Activated naive CD8-positive, alpha-beta T cell treated with anti-CD3 and anti-CD28 coated beads, Interleukin-2, amount 10 ng/mL, durations not matched to agents 7 days and 5 days (primary cell): ENCODE measurements around the gene SLFN5. TPM values are rescaled to one million over a fixed set of nuclear protein-coding genes. Genes with fewer than 3 reads are reported as not detected.
"Not testable (repeated sequence)": the region's sequence is repeated elsewhere in the genome, so short reads cannot be mapped to it uniquely, and the experiment has no call there.

Source experiments
- ATAC-seq: fragments of 150-1000 bp; cut with Tn5 transposase; one replicate; pipeline ENCODE4 v1.10.0; 2021; ENCODE audit warnings: low read depth, moderate library complexity
- POLR2A ChIA-PET: fragments of 350-600 bp; sonication (Branson Sonifier 250); formaldehyde crosslinking; loops from one replicate; lab custom pipeline; 2021; ENCODE audit warnings: antibody characterized with exemption; lab: Charles Lee
- DNase-seq: peaks from one replicate; pipeline ENCODE4 v3.0.0; 2021
- H3K27ac Mint-ChIP-seq: one replicate; pipeline ENCODE4 v1.8.0; 2022; ENCODE audit warnings: mild to moderate bottlenecking, mixed read lengths
- H3K27me3 Mint-ChIP-seq: one replicate; pipeline ENCODE4 v1.8.0; 2022; ENCODE audit warnings: mild to moderate bottlenecking, moderate library complexity, mixed read lengths
- H3K36me3 Mint-ChIP-seq: one replicate; pipeline ENCODE4 v1.8.0; 2021; ENCODE audit warnings: mild to moderate bottlenecking, mixed read lengths
- H3K4me1 Mint-ChIP-seq: one replicate; pipeline ENCODE4 v1.8.0; 2021; ENCODE audit warnings: mixed read lengths
- H3K4me3 Mint-ChIP-seq: one replicate; pipeline ENCODE4 v1.8.0; 2022; ENCODE audit warnings: mild to moderate bottlenecking, moderate library complexity, mixed read lengths
- H3K9me3 Mint-ChIP-seq: one replicate; pipeline ENCODE4 v1.8.0; 2021; ENCODE audit warnings: mixed read lengths
- total RNA-seq, 2 experiments: library from RNA; stranded (reverse); gene quantifications; one replicate each; pipeline ENCODE4 v1.2.3, GENCODE V29; 2021

The SLFN5 gene
- total RNA-seq, 2 experiments from 2014 or later, result 239 to 249 TPM

DNA sequence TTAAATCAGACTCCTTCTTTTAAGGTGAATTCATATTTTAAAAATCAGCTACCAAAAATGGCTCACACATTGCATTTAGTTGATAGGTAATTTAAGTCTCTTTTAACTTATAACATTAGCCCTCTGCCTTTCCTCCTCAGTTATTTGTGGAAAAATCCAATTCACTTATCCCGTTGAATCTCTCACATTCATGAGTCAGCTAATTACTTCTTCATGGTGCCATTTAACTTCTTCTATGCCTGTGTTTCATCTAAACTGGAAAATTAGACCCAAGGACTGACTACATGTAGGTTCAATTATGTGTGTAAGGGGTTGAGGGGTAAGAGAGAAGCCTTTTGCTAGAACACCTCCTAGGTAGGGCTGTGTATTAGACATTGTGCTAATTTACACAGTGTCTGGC, 18.4 kb upstream of the SLFN5 start:
- POLR2A ChIA-PET, result interaction anchor here (12.4 kb wide), 1 partner anchor 15 kb away, joined by 179 read pairs; the partner anchor contains the start of gene SLFN5
- no peak for DNase-seq
- no peak for ATAC-seq
- Mint-ChIP-seq H3K27me3 (no peaks in the 10 kb centered on the region), H3K9me3 (peaks cover 16% of the 10 kb centered on the region), H3K4me1 (peaks cover 16% of the 10 kb centered on the region), H3K36me3 (peaks cover 46% of the 10 kb centered on the region), H3K27ac (no peak overlapping the region), H3K4me3 (no peak overlapping the region)

DNA sequence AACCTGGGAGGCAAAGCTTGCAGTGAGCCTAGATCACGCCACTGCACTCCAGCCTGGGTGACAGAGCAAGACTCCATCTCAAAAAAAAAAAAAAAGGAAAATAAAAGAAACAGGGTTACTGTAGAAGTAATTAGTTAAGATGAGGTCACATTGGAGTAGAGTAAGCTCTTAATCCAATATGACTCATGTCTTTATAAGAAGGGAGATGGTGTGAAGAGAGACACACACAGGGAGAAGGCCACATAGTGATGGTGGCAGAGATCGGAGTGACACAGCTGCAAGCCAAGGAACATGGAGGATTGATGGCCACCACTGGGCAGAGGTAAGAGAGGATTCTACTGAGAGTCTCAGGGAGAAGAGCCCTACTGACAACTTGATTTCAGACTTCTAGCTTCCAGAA, 15.3 kb upstream of the SLFN5 start:
- no peak for ATAC-seq
- Mint-ChIP-seq H3K4me1 (peaks cover 22% of the 10 kb centered on the region), H3K27me3 (no peaks in the 10 kb centered on the region), H3K36me3 (peaks cover 47% of the 10 kb centered on the region), H3K4me3 (no peak overlapping the region), H3K9me3 (peaks cover 21% of the 10 kb centered on the region), H3K27ac (no peak overlapping the region)
- DNase-seq, result no peak
- POLR2A ChIA-PET, result interaction anchor here (0.7 to 12.4 kb wide), 3 partner anchors 9 to 60 kb away, joined by 3 to 179 read pairs (median 13); partner anchors contain the start of gene SLFN5

DNA sequence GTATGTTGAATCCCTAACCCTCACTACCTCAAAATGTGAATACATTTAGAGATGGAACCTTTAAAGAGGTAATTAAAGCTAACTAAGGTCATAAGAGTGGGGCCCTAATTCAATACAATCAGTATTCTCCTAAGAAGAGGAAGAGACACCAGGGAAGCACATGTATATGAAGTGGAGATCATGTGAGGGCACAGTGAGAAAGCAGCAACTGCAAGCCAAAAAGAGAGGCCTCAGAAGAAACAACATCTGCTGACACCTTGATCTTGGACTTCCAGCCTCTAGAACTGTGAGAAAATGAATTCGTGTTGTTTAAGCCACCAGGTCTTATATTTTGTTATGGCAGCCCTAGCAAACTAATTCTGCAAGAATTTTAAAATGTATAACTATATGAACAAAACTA, 13.2 kb upstream of the SLFN5 start:
- no peak overlapping the region for H3K4me3 Mint-ChIP-seq
- DNase-seq (no peak), ATAC-seq (no peak)
- peaks cover 16% of the 10 kb centered on the region for H3K9me3 Mint-ChIP-seq
- H3K4me1 Mint-ChIP-seq, result peaks cover 21% of the 10 kb centered on the region
- H3K27ac Mint-ChIP-seq, result no peak overlapping the region
- no peaks in the 10 kb centered on the region for H3K27me3 Mint-ChIP-seq
- POLR2A ChIA-PET, result no interaction called here
- peaks cover 37% of the 10 kb centered on the region for H3K36me3 Mint-ChIP-seq

DNA sequence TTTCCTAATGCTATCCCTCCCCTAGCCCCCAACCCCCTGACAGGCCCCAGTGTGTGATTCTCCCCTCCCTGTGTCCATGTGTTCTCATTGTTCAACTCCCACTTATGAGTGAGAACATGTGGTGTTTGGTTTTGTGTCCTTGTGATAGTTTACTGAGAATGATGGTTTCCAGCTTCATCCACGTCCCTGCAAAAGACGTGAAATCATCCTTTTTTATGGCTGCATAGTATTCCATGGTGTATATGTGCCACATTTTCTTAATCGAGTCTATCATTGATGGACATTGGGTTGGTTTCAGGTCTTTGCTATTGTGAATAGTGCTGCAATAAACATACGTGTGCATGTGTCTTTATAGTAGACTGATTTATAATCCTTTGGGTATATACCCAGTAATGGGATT, 8.6 kb upstream of the SLFN5 start:
- DNase-seq, H3K4me3 Mint-ChIP-seq, ATAC-seq, H3K27me3 Mint-ChIP-seq: not testable (repeated sequence)
- H3K9me3 Mint-ChIP-seq, result peaks cover 12% of the 10 kb centered on the region
- POLR2A ChIA-PET, result interaction anchor here (0.6 to 3.1 kb wide), 3 partner anchors 8 to 204 kb away, joined by 4 to 27 read pairs (median 6); partner anchors contain the start of gene SLFN5
- peak overlapping the region; percentile 26 for H3K27ac Mint-ChIP-seq
- H3K36me3 Mint-ChIP-seq, result peaks cover 51% of the 10 kb centered on the region
- H3K4me1 Mint-ChIP-seq, result peaks cover 57% of the 10 kb centered on the region

DNA sequence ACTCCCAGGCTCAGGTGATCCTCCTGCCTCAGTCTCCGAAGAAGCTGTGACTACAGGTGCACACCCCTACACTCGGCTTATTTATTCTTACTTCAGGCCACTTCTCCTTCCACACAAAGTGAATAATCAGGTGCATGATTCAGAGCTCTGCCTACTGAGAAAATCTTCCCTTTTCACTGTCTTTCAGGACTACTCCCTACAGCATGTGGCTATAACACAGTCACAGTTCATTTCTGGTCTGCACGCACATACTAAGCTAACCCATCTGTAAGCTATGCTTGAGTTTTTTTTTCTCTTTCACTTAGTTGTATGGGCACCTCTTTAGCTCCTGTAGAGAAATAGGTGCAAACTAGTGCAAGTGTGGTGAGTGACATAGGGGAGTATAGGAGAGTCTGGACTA, 7.6 kb upstream of the SLFN5 start:
- peak overlapping the region; percentile 56 for H3K27ac Mint-ChIP-seq
- peaks cover 50% of the 10 kb centered on the region for H3K36me3 Mint-ChIP-seq
- H3K4me3 Mint-ChIP-seq, result peak overlapping the region; percentile 5
- H3K9me3 Mint-ChIP-seq, result peaks cover 6% of the 10 kb centered on the region
- peaks cover 57% of the 10 kb centered on the region for H3K4me1 Mint-ChIP-seq
- H3K27me3 Mint-ChIP-seq, result no peaks in the 10 kb centered on the region
- no peak for DNase-seq
- POLR2A ChIA-PET, result interaction anchor here (0.9 to 10.5 kb wide), 5 partner anchors 8 to 64 kb away, joined by 3 to 179 read pairs (median 4); no protein-coding TSS in a partner anchor
- ATAC-seq, result peak; percentile 8

DNA sequence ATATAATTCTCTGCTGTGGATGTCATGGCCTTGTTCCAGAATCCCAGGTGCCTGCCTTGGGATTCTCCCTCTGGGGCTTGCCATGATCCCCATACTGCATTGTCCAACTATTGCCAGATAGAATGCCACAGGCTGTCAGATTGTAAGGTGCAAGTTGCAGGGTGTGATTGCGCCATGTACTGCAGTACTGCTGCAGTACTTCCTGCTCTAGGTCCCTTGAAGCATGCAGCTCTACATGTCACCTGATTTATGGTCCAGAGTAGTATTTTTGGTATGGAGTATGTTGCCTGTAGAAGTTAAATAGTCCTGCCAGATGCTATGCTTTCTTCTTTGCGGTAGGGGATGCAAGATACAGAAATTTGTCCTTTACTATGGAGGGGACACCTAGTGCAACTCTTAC, 7.0 kb upstream of the SLFN5 start:
- Mint-ChIP-seq H3K36me3 (peaks cover 44% of the 10 kb centered on the region), H3K27ac (peak overlapping the region; percentile 56), H3K27me3 (no peaks in the 10 kb centered on the region), H3K4me3 (peak overlapping the region; percentile 5), H3K4me1 (peaks cover 55% of the 10 kb centered on the region), H3K9me3 (peaks cover 1% of the 10 kb centered on the region)
- POLR2A ChIA-PET, result interaction anchor here (0.9 to 10.5 kb wide), 5 partner anchors 8 to 65 kb away, joined by 3 to 179 read pairs (median 4); no protein-coding TSS in a partner anchor
- ATAC-seq (peak; percentile 73), DNase-seq (no peak)

DNA sequence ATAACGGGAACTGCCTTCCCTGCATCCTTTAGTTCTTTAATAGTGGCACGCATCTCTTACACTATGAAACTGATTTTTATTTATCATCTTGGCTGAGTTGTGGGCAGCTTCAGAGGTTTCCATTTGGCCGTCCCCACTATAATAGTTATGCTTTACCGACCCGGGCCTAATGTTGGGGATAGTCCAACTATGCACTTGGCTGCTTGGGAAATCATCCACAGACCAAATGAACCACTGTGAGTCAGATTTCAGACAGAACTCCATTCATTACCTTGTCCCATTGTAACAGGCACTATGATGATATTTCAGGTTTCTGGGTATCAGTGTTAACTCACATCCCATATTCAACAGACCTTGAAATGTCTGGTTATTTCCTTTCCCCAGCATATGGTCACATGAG, 6.1 kb upstream of the SLFN5 start:
- Mint-ChIP-seq H3K4me1 (peaks cover 54% of the 10 kb centered on the region), H3K27ac (no peak overlapping the region), H3K27me3 (no peaks in the 10 kb centered on the region), H3K9me3 (no peaks in the 10 kb centered on the region), H3K4me3 (no peak overlapping the region), H3K36me3 (peaks cover 45% of the 10 kb centered on the region)
- ATAC-seq (no peak), DNase-seq (no peak)
- POLR2A ChIA-PET, result interaction anchor here (1.1 to 10.5 kb wide), 4 partner anchors 14 to 300 kb away, joined by 3 to 296 read pairs (median 176); partner anchors contain the start of genes NLE1 and SLFN12L

DNA sequence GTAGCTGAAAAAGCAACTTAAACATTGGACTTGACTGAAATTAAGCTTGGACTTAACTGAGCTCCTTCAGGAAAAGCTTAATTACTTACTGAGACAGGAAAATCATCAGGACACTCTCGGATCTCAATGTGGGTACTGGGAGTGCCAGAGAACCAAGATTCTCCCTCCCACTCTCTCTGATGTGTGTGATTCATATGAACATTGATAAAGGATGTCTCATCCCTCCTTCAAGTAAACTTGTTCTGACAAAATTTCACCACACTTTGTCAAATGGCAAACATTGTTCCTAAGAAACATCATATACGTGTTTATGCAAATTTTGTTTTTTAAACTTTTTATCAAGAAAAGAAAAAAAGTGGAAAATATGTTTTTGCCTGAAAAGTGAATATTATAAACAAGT, 4.1 kb upstream of the SLFN5 start:
- POLR2A ChIA-PET, result interaction anchor here (0.6 to 10.5 kb wide), 6 partner anchors 16 to 298 kb away, joined by 3 to 296 read pairs (median 88); partner anchors contain the start of gene SLFN12L
- no peak for DNase-seq
- H3K4me3 Mint-ChIP-seq, result peak overlapping the region; percentile 99
- no peaks in the 10 kb centered on the region for H3K9me3 Mint-ChIP-seq
- no peaks in the 10 kb centered on the region for H3K27me3 Mint-ChIP-seq
- H3K4me1 Mint-ChIP-seq, result peaks cover 53% of the 10 kb centered on the region
- peak overlapping the region; percentile 98 for H3K27ac Mint-ChIP-seq
- no peak for ATAC-seq
- H3K36me3 Mint-ChIP-seq, result peaks cover 52% of the 10 kb centered on the region

DNA sequence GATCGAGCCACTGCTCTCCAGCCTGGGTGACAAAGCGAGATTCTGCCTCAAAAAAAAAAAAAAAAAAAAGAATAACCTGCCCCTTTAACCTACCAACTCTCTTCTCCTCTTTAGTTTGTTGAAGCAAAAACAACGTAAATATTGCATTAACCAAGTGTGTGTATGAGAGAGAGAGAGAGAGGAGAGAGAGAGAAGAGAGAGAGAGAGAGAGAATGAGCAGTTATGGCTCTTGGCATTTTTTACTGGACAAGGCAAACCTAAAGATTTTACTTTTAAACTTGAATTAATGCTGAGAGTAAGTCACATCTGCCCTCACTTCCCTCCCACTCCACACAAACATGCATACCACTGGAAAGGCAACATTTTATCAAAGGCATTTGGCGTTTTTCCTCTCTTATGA, 3.0 kb upstream of the SLFN5 start:
- peaks cover 58% of the 10 kb centered on the region for H3K36me3 Mint-ChIP-seq
- H3K27ac Mint-ChIP-seq, result peak overlapping the region; percentile 98
- no peaks in the 10 kb centered on the region for H3K27me3 Mint-ChIP-seq
- ATAC-seq (no peak), DNase-seq (no peak)
- peak overlapping the region; percentile 99 for H3K4me3 Mint-ChIP-seq
- H3K4me1 Mint-ChIP-seq, result peaks cover 54% of the 10 kb centered on the region
- POLR2A ChIA-PET, result interaction anchor here (0.6 to 10.5 kb wide), 15 partner anchors 17 to 569 kb away, joined by 3 to 296 read pairs (median 4); partner anchors contain the start of genes NLE1, PEX12, SLFN12L and TAF15
- H3K9me3 Mint-ChIP-seq, result no peaks in the 10 kb centered on the region

DNA sequence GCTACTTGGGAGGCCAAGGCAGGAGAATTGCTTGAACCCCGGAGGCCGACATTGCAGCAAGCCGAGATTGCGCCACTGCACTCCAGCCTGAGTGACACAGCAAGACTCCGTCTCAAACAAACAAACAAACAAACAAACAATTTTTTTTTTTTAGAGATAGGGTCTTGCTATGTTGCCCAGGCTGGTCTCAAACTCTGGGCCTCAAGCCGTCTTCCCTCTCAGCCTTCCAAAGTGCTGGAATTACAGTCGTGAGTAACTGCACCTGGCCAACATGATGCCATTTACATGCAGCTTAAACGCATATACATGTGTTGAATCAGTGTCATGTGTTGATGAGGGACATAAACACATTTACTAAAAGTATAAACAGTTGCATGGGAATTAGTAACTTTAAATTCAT, 2.0 kb upstream of the SLFN5 start:
- H3K36me3 Mint-ChIP-seq, result peaks cover 61% of the 10 kb centered on the region
- peak overlapping the region; percentile 98 for H3K27ac Mint-ChIP-seq
- POLR2A ChIA-PET, result interaction anchor here (0.7 to 10.5 kb wide), 22 partner anchors 8 to 568 kb away, joined by 3 to 296 read pairs (median 3); partner anchors contain the start of genes AP2B1, NLE1, PEX12 and SLFN12L
- DNase-seq (no peak), ATAC-seq (no peak)
- H3K9me3 Mint-ChIP-seq, result no peaks in the 10 kb centered on the region
- H3K27me3 Mint-ChIP-seq, result no peaks in the 10 kb centered on the region
- H3K4me1 Mint-ChIP-seq, result peaks cover 52% of the 10 kb centered on the region
- H3K4me3 Mint-ChIP-seq, result peak overlapping the region; percentile 99

DNA sequence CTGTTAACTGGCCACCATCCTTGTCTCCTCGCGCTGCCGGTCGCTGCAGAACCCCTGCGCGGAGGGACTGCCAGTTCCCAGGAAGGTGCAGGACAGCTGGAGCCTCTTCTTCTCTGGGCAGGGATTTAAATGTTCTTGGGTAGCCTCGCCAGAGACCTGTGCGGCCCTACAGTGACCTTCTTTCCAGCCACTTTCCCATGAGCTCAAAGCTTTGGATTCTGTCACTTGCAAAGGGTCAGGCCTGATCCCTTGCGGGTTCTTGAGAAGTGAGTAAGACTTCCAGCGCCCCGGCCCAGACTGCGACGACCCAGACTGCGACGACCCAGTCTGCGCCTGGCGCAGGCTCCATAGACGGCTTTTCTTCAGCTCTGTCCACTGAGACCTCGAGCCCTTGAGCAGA, 1.4 kb upstream of the SLFN5 start:
- peak overlapping the region; percentile 98 for H3K27ac Mint-ChIP-seq
- peak overlapping the region; percentile 99 for H3K4me3 Mint-ChIP-seq
- no peaks in the 10 kb centered on the region for H3K9me3 Mint-ChIP-seq
- ATAC-seq, result no peak
- POLR2A ChIA-PET, result interaction anchor here (0.7 to 10.5 kb wide), 17 partner anchors 9 to 345 kb away, joined by 3 to 296 read pairs (median 3); partner anchors contain the start of genes AP2B1, NLE1 and SLFN12L
- peaks cover 48% of the 10 kb centered on the region for H3K4me1 Mint-ChIP-seq
- DNase-seq, result peak; percentile 54
- H3K36me3 Mint-ChIP-seq, result peaks cover 62% of the 10 kb centered on the region
- no peaks in the 10 kb centered on the region for H3K27me3 Mint-ChIP-seq

DNA sequence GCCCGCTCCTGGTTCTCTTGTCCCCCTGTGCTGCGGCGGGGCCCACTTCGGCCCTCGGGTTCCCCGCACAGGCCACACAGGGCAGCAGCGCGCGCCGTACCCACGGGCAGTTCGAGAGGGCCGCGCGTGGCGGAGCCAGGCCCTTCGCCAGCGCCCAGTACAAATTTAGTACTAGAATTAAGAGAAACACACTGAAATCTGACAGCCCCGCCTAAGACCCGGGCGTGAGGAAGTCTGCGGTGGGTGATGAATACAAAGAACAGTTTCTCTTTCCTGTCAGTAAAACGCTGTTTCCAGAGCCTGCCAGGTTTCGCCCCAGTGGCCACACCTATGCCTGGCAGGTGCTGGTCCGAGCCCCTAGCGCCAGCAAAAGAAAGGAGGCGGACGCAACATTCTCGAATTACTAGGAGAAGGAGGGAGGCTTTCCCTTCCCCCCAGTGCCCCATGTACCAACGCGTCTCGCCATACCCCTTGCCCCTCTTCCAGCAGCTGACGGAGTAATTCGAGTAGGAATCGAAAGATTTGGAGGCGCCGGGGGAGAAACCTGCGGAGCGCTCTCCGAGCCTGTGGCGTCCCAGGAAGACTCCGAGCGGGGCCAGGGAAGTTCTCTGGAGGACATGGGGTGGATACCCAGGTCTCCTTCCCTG, 591 bp upstream of the SLFN5 start:
- H3K4me3 Mint-ChIP-seq, result peak overlapping the region; percentile 99
- DNase-seq (peak; percentile 81), ATAC-seq (peak; percentile 61)
- peaks cover 48% of the 10 kb centered on the region for H3K4me1 Mint-ChIP-seq
- H3K9me3 Mint-ChIP-seq, result no peaks in the 10 kb centered on the region
- peaks cover 66% of the 10 kb centered on the region for H3K36me3 Mint-ChIP-seq
- peak overlapping the region; percentile 98 for H3K27ac Mint-ChIP-seq
- H3K27me3 Mint-ChIP-seq, result no peaks in the 10 kb centered on the region
- POLR2A ChIA-PET, result interaction anchor here (0.6 to 10.5 kb wide), 37 partner anchors 8 to 1304 kb away, joined by 3 to 296 read pairs (median 6); partner anchors contain the start of genes NLE1, PEX12, SLFN11 and SLFN12L
